H9 (cell line): ENCODE results near the gene ZNF599. TPM values are rescaled to one million over a fixed set of nuclear protein-coding genes. Genes with fewer than 3 reads are reported as not detected.

Source experiments
- DNase-seq: peaks from one replicate; pipeline ENCODE4 v3.0.0-alpha.2; 2017
- H2AFZ ChIP-seq: one replicate; pipeline ENCODE4 v1.6.1; 2013; ENCODE audit warnings: mild to moderate bottlenecking, low read length, control low read depth, moderate library complexity
- H2AK5ac ChIP-seq: 2 replicates; pipeline ENCODE4 v1.6.1; 2013; ENCODE audit warnings: low read length, control low read depth, mixed read lengths; ENCODE audit not compliant: insufficient read length
- H2BK120ac ChIP-seq: one replicate; pipeline ENCODE4 v1.6.1; 2013; ENCODE audit warnings: low read depth, mild to moderate bottlenecking, low read length, control low read depth, inconsistent platforms; ENCODE audit not compliant: poor library complexity, severe bottlenecking
- H2BK12ac ChIP-seq: 2 replicates; pipeline ENCODE4 v1.6.1; 2013; ENCODE audit warnings: low read length, control low read depth, mixed read lengths, low read depth; ENCODE audit not compliant: insufficient read length
- H2BK15ac ChIP-seq: 2 replicates; pipeline ENCODE4 v1.6.1; 2013; ENCODE audit warnings: low read depth, low read length, control low read depth
- H2BK20ac ChIP-seq: one replicate; pipeline ENCODE4 v1.6.1; 2013; ENCODE audit warnings: low read depth, mild to moderate bottlenecking, low read length, control low read depth, inconsistent platforms; ENCODE audit not compliant: poor library complexity, severe bottlenecking
- H2BK5ac ChIP-seq: 2 replicates; pipeline ENCODE4 v1.6.1; 2013; ENCODE audit warnings: low read length, control low read depth, mixed read lengths; ENCODE audit not compliant: insufficient read length
- H3K14ac ChIP-seq: 2 replicates; pipeline ENCODE4 v1.6.1; 2013; ENCODE audit warnings: low read length, control low read depth; ENCODE audit not compliant: insufficient read depth
- H3K18ac ChIP-seq: 2 replicates; pipeline ENCODE4 v1.6.1; 2013; ENCODE audit warnings: low read depth, mild to moderate bottlenecking, mixed read lengths, low read length, control low read depth; ENCODE audit not compliant: insufficient read length
- H3K23ac ChIP-seq: 2 replicates; pipeline ENCODE4 v1.6.1; 2013; ENCODE audit warnings: low read length, control low read depth, mixed read lengths, low read depth; ENCODE audit not compliant: insufficient read length
- H3K23me2 ChIP-seq: 2 replicates; pipeline ENCODE4 v1.6.1; 2013; ENCODE audit warnings: low read depth, mild to moderate bottlenecking, mixed read lengths, low read length, control low read depth; ENCODE audit not compliant: insufficient read length, poor library complexity, severe bottlenecking
- H3K27ac ChIP-seq: 2 replicates; pipeline ENCODE4 v1.5.1; 2013; ENCODE audit warnings: low read length, control low read depth, mixed read lengths, low read depth; ENCODE audit not compliant: insufficient read length
- H3K27me3 ChIP-seq: 2 replicates; pipeline ENCODE4 v1.6.1; 2013; ENCODE audit warnings: low read length, control low read depth, inconsistent platforms; ENCODE audit not compliant: insufficient read depth
- H3K4ac ChIP-seq: 2 replicates; pipeline ENCODE4 v1.6.1; 2013; ENCODE audit warnings: low read depth, mild to moderate bottlenecking, control low read depth, inconsistent platforms, low read length, moderate library complexity
- H3K4me1 ChIP-seq: 2 replicates; pipeline ENCODE4 v1.6.1; 2013; ENCODE audit warnings: low read length, control low read depth, inconsistent platforms; ENCODE audit not compliant: insufficient read depth
- H3K4me2 ChIP-seq: 2 replicates; pipeline ENCODE4 v1.6.1; 2013; ENCODE audit warnings: low read length, control low read depth, mixed read lengths; ENCODE audit not compliant: insufficient read length, insufficient read depth
- H3K56ac ChIP-seq: 2 replicates; pipeline ENCODE4 v1.6.1; 2013; ENCODE audit warnings: low read depth, mild to moderate bottlenecking, mixed read lengths, low read length, control low read depth; ENCODE audit not compliant: insufficient read length
- H3K79me1 ChIP-seq: 2 replicates; pipeline ENCODE4 v1.6.1; 2013; ENCODE audit warnings: low read depth, mild to moderate bottlenecking, moderate library complexity, low read length, control low read depth, inconsistent platforms; ENCODE audit not compliant: insufficient read depth, poor library complexity, severe bottlenecking
- H3K79me2 ChIP-seq: 2 replicates; pipeline ENCODE4 v1.6.1; 2013; ENCODE audit warnings: low read length, control low read depth, inconsistent platforms; ENCODE audit not compliant: insufficient read depth
- H3K9ac ChIP-seq: 2 replicates; pipeline ENCODE4 v1.6.1; 2013; ENCODE audit warnings: low read length, control low read depth, mixed read lengths; ENCODE audit not compliant: insufficient read length; ENCODE audit errors: extremely low read depth
- H3K9me3 ChIP-seq: one replicate; pipeline ENCODE4 v1.6.1; 2013; ENCODE audit warnings: low read depth, low read length, inconsistent platforms; ENCODE audit not compliant: control insufficient read depth
- H3T11ph ChIP-seq: one replicate; pipeline ENCODE4 v1.6.1; 2013; ENCODE audit warnings: mild to moderate bottlenecking, low read length, control low read depth, inconsistent platforms
- H4K20me1 ChIP-seq: one replicate; pipeline ENCODE4 v1.6.1; 2013; ENCODE audit not compliant: control insufficient read depth, insufficient read length, insufficient read depth
- H4K5ac ChIP-seq: 2 replicates; pipeline ENCODE4 v1.6.1; 2013; ENCODE audit warnings: low read depth, mild to moderate bottlenecking, mixed read lengths, low read length, control low read depth; ENCODE audit not compliant: insufficient read length
- H4K8ac ChIP-seq: replicated peaks from 2 replicates; pipeline ENCODE4 v1.6.1; 2013; ENCODE audit warnings: low read length, control low read depth, mixed read lengths, low read depth; ENCODE audit not compliant: insufficient read length
- H4K91ac ChIP-seq: 2 replicates; pipeline ENCODE4 v1.6.1; 2013; ENCODE audit warnings: low read depth, mild to moderate bottlenecking, moderate library complexity, mixed read lengths, low read length, control low read depth; ENCODE audit not compliant: insufficient read length
- H3K27ac Mint-ChIP-seq, 3 experiments: 2 replicates in 2 of 3; 3 replicates in 1 of 3; pipeline ENCODE4 v1.8.0; 2020 to 2021; ENCODE audit warnings: mixed read lengths in 3 of 3, mild to moderate bottlenecking in 1 of 3, moderate library complexity in 1 of 3
- H3K27me3 Mint-ChIP-seq: 2 replicates; pipeline ENCODE4 v1.8.0; 2021; ENCODE audit warnings: low read depth, mild to moderate bottlenecking, moderate library complexity, mixed read lengths
- H3K36me3 Mint-ChIP-seq, 3 experiments: 2 replicates in 2 of 3; 3 replicates in 1 of 3; pipeline ENCODE4 v1.8.0; 2020 to 2021; ENCODE audit warnings: low read depth in 3 of 3, mixed read lengths in 3 of 3; ENCODE audit not compliant: insufficient read depth in 1 of 3
- H3K4me1 Mint-ChIP-seq, 2 experiments: 2 replicates each; pipeline ENCODE4 v1.8.0; 2020; ENCODE audit warnings: mixed read lengths in 2 of 2
- H3K4me3 Mint-ChIP-seq, 2 experiments: 2 replicates in 1 of 2; 3 replicates in 1 of 2; pipeline ENCODE4 v1.8.0; 2020 to 2021; ENCODE audit warnings: mild to moderate bottlenecking in 2 of 2, mixed read lengths in 2 of 2, moderate library complexity in 1 of 2
- H3K9me3 Mint-ChIP-seq, 2 experiments: 2 replicates in 1 of 2; 3 replicates in 1 of 2; pipeline ENCODE4 v1.8.0; 2020; ENCODE audit warnings: mild to moderate bottlenecking in 2 of 2, mixed read lengths in 2 of 2, moderate library complexity in 1 of 2
- CTCF ChIP-seq: fragments of 200-600 bp; sonication (generic); conservative IDR thresholded peaks from 3 replicates; pipeline ENCODE4 v1.8.0; 2021; ENCODE audit warnings: antibody characterized with exemption, mild to moderate bottlenecking
- WGBS: extraction: QIAGEN DNeasy Blood & Tissue Kit; methylation state at CpG from one replicate; pipeline ENCODE4 v1.1.7; 2013; ENCODE audit warnings: missing lambda C conversion rate, low lambda C conversion rate, mixed read lengths; ENCODE audit not compliant: insufficient read length; ENCODE audit errors: extremely low coverage; 5-methylcytosine and 5-hydroxymethylcytosine counted together
- total RNA-seq: library from RNA; stranded (reverse); gene quantifications from 2 replicates; pipeline ENCODE4 v1.2.1, GENCODE V29; 2021

Gene ZNF599
- total RNA-seq, 1 experiment from 2014 or later: 3.9 TPM

- H3K4me3 Mint-ChIP-seq: no peak overlapping the region
- H3K23ac ChIP-seq: no peak overlapping the region
- H2AK5ac ChIP-seq: no peak overlapping the region
- no peak overlapping the region for H4K5ac ChIP-seq
- peaks cover 71% of the 10 kb centered on the region for H3K9me3 ChIP-seq
- H3K4me1 ChIP-seq: no peaks in the 10 kb centered on the region
- H2BK120ac ChIP-seq: no peak overlapping the region
- H3K56ac ChIP-seq: no peak overlapping the region
- no CpG with 5 or more reads among the region's 11 CpGs for WGBS
- DNase-seq: no peak
- no peaks in the 10 kb centered on the region for H4K20me1 ChIP-seq
- H2BK12ac ChIP-seq: no peak overlapping the region
- H3K27me3 ChIP-seq: no peaks in the 10 kb centered on the region
- no peak overlapping the region for H3K27ac ChIP-seq
- H3K4ac ChIP-seq: no peak overlapping the region
- no peak for TF ChIP-seq CTCF
- no peak overlapping the region for H3T11ph ChIP-seq
- H3K18ac ChIP-seq: no peak overlapping the region
- H3K9ac ChIP-seq: no peak overlapping the region
- H3K9me3 Mint-ChIP-seq: peaks cover 83% of the 10 kb centered on the region in 2 experiments
- H3K27me3 Mint-ChIP-seq: peaks cover 10% of the 10 kb centered on the region
- H3K14ac ChIP-seq: no peak overlapping the region
- H4K8ac ChIP-seq: no peak overlapping the region
- no peaks in the 10 kb centered on the region for H3K79me1 ChIP-seq
- H3K79me2 ChIP-seq: no peaks in the 10 kb centered on the region
- H3K4me2 ChIP-seq: no peak overlapping the region
- H3K36me3 Mint-ChIP-seq: peaks cover 44 to 55% (median 51%) of the 10 kb centered on the region in 3 experiments
- no peaks in the 10 kb centered on the region for H3K4me1 Mint-ChIP-seq
- no peak overlapping the region for H4K91ac ChIP-seq
- H2BK15ac ChIP-seq: no peak overlapping the region
- no peak overlapping the region for H3K27ac Mint-ChIP-seq
- no peak overlapping the region for H2AFZ ChIP-seq
- no peak overlapping the region for H2BK5ac ChIP-seq
- H2BK20ac ChIP-seq: no peak overlapping the region
- H3K23me2 ChIP-seq: no peaks in the 10 kb centered on the region
Measured at GRCh38 chr19:34759218-34759917, 13.6 kb downstream of the ZNF599 start.
